HG03095 (cell line): Measurements from ENCODE around the gene BRD1.

Source experiments
- ATAC-seq: cut with Tn5 transposase; IDR thresholded peaks from one replicate; pipeline ENCODE4 v1.9.1; 2021; ENCODE audit warnings: moderate library complexity; ENCODE audit not compliant: unreplicated experiment

Gene BRD1

DNA sequence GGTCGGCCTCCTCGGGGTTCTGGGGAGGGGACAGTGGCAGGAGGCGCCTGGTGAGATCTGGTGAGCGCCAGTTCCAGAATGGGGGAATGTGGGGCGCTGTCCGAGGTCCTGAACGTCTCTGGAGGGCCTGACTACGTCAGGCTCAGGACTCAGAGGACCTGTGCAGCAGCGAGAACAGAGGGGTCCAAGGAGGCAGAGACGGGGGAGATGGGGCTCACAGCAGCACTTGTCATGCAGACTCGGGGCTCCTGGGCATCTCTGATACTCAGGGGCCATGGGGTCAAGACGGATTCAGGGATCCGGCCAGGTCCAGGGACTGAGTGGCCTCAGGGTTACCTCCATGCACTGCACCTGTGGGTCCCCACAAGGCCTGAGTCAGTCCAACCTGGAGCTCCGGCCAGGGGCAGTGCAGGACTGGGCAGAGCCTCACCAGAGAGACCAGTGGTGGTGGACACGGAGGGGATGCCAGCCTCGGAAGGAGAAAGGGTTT, 92.2 kb downstream of the BRD1 start:
- ATAC-seq, result no peak

GRCh38 chr22:49734882-49735281, 92.8 kb downstream of the BRD1 start:
- ATAC-seq, result no peak

- no peak for ATAC-seq
Measured at GRCh38 chr22:49734390-49734789, 93.3 kb downstream of the BRD1 start.

- ATAC-seq, result no peak
Measured at GRCh38 chr22:49733631-49734030, 94.0 kb downstream of the BRD1 start.

GRCh38 chr22:49730656-49731055, 97.0 kb downstream of the BRD1 start:
- ATAC-seq, result no peak

- ATAC-seq, result no peak
Measured at GRCh38 chr22:49728570-49729271, 99.0 kb downstream of the BRD1 start.

GRCh38 chr22:49727881-49728569, 99.6 kb downstream of the BRD1 start:
- no peak for ATAC-seq

- ATAC-seq, result no peak
Measured at GRCh38 chr22:49727191-49727880, 100.3 kb downstream of the BRD1 start.

DNA sequence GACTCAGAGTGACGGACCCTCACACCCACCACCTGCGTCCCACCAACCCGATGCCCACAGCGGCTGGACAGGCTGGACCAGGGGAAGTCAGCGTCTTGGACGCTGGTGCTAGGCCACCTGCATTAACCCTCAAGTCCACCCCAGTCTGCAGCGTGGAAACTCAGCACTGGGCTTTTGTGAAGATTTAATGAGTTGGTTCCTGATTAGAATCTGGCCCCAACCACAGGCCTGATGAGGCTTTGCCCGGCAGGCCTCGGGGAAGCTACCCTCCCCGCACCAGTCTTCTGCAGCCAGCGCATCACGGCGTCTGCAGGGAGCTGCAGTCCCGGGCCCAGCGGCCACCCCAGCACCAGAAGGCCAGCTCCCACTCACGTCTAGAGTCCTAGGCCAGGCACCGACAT, 101.0 kb downstream of the BRD1 start:
- ATAC-seq, result no peak

DNA sequence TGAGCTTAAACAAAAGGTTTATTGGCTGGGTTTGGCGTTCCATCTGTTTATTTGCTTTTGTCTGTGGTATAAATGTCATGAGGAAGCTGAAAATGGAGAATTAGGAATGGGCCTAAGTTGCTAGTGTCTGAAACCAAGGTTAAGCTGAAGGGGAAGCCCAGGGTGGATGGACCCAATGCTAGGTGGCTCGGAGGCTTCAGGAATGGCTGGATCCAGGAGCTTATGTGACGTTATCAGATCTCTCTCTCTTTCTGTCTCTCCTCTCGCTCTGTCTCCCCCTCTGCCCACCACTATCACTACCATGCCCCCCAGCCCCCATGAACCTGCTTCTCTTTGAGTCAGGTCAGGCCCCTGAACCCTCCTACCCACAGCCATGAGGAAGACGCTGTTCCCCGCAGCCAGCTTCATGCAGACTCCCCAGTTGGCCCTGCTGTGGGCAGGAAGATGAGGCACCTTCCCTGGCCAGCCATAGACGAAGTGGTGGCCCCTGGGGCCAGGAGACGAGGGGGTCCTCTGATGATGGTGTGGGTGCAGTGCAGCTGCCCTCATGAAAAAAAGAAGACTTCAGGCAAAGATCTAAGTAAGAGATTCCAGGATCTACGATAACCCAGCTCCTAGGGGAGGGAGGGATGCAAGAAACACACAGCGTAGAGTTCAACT, 101.5 kb downstream of the BRD1 start:
- ATAC-seq, result no peak

GRCh38 chr22:49725516-49725915, 102.2 kb downstream of the BRD1 start:
- ATAC-seq, result no peak

DNA sequence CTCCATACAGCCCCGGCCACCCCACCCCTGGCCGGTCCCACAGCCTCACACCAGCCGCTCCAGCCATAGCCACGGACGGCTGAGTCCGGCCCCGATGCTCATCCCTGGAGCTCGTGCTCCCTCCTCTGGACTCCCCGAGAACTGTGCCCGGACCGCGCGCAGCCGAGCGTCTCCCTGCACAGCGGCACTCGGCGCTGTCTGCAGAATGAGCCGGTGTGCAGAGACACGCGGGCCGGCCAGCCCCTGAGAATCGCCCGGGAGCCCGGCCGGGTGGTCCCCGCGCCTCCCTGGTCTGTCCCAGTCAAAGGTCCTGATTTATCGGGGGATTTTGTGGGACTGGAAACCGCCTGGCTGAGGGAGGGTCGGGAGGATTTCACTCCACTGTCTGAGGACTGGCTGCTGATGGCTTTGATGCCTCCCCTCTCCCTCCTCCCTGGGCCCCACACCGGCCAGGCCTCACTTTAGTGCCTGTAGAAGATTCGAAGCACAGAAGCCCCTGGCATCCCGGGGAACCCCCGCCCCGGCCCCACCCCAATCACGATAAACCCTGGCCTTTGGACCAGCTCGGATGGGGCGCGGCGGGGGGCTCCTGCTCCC, 102.7 kb downstream of the BRD1 start:
- no peak for ATAC-seq

DNA sequence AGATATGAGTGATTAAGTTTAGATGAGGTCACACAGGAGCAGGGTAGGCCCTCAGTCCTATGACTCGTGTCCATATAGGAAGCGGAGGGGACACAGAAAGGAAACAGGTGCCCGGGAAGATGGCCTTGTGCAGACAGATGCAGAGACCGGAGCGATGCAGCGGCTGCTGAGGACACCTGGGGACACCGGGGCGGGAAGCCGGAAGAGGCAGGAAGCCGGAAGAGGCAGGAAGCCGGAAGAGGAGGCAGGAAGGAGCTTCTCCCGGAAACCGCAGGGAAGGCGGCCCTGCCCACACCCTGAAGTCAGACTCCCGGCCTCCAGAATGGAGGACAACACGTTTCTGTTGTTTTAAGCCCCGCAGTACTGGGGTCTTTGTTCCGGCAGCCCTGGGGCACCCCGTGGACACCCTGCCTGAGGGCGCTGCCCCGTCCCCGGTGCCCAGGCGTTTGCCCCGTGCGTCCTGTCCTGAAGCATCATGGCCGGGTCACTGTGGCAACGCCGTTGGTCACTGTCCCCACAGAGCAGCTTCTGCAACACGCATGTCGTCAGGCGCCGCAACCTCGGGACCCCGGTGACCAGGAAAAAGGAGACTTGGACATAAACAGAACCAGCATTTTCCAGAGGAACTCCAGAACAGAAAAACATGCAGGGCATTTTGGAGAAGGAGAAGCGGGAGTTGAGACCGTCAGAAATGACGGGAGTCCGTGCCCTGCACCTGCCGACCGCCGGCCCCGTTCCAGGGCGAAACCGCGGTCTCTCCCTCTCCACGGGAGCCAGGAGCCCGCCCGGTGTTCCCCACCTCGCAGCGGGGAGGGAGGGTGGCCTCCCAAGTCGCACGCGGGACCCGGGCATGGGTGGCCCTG, 103.4 kb downstream of the BRD1 start:
- no peak for ATAC-seq

GRCh38 chr22:49723478-49724029, 104.1 kb downstream of the BRD1 start:
- no peak for ATAC-seq
